ENCODE results near the gene SOAT2. TPM values are rescaled to one million over a fixed set of nuclear protein-coding genes. Genes with fewer than 3 reads are reported as not detected.

The SOAT2 gene
- total and polyA plus RNA-seq, 2 of the 4 experiments (the other 2 are of a cell fraction), result 0.18 to 0.39 TPM

DNA sequence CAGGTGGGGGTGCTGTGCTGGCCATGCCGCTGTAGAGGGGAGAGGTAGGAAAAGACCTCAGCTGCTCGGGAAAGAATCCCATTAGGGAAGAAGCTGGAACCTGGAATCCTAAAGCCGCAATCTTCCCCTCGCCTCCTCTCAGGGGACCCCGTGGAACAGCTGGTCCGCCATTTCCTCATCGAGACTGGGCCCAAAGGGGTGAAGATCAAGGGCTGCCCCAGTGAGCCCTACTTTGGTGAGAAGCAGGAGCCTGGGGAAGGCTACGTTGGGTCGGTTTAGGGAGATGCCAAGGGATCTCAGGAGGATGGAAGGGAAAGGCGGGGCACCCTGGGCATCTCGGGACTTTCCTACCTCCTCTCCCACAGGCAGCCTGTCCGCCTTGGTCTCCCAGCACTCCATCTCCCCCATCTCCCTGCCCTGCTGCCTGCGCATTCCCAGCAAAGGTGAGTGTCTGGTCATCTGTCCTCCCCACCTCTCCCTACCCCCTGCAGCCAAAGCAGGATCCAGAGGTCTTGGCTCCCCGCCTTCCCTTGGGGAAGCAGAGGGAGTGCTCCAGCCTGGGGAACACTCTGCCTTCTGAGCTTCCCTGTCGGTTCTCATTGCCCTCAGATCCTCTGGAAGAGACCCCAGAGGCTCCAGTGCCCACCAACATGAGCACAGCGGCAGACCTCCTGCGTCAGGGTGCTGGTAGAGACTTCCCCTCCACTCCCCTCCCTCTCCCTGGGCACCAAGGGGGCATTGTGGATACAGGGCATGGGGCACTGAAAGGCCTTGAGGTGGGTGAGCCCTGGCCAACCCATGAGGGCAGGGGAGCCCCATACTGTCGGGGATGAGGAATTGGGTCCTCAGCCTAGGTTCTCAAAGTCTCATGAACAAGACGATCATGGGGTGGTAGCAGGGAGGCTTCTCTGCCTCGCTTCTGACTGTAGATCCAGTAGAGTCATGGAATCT lies 41.0 kb upstream of the SOAT2 start:
- Histone ChIP-seq H3K79me1 (ENCODE audit: low read depth in 1 of 2, low read length in 2 of 2) (peaks cover 0 to 49% of the 10 kb centered on the region in 2 experiments; a peak in 2 of 4 replicates), H2BK20ac (ENCODE audit: low read depth, low read length) (no peak overlapping the region), H2AK9ac (replicated peaks; ENCODE audit: low read depth, low read length, poor library complexity) (no peak overlapping the region), H3K56ac (ENCODE audit: extremely low read depth, insufficient read depth, low read length) (no peak overlapping the region), H3K9me1 (ENCODE audit: insufficient read depth, low read length) (peaks cover 5% of the 10 kb centered on the region; the same call in 1 of the 2 replicates), H3K4me1 (ENCODE audit: control insufficient read depth, insufficient read depth, low read length) (peaks cover 24% of the 10 kb centered on the region), H4K5ac (ENCODE audit: low read depth, low read length) (no peak overlapping the region; the same call in 1 of the 2 replicates), H3K4me3 (ENCODE audit: insufficient read depth, low read depth, low read length) (no peak overlapping the region), H2AFZ (replicated peaks; ENCODE audit: low read length, poor library complexity) (no peak overlapping the region), H3K18ac (ENCODE audit: low read depth, low read length) (no peak overlapping the region), H3K9ac (ENCODE audit: low read depth, low read length) (no peak overlapping the region), H3K4ac (ENCODE audit: low read depth, low read length) (no peak overlapping the region), H2AK5ac (ENCODE audit: low read depth, low read length) (no peak overlapping the region; the same call in 1 of the 2 replicates), H4K8ac (ENCODE audit: low read depth in 2 of 2, low read length in 2 of 2) (no peak overlapping the region), H2BK15ac (ENCODE audit: low read depth, low read length) (no peak overlapping the region), H3K4me2 (ENCODE audit: low read depth, low read length) (no peak overlapping the region), H4K91ac (ENCODE audit: insufficient read depth, low read depth, low read length) (no peak overlapping the region), H3K27me3 (ENCODE audit: control insufficient read depth, insufficient read depth, low read length) (no peaks in the 10 kb centered on the region), H3K14ac (replicated peaks; ENCODE audit: low read depth, low read length) (no peak overlapping the region), H4K20me1 (ENCODE audit: insufficient read depth, low read length) (peaks cover 9% of the 10 kb centered on the region), H2BK120ac (ENCODE audit: low read depth, low read length) (no peak overlapping the region), H3K36me3 (ENCODE audit: control insufficient read depth, insufficient read depth, low read length) (peaks cover 78% of the 10 kb centered on the region), H3K9me3 (ENCODE audit: control insufficient read depth, insufficient read depth, low read length) (no peaks in the 10 kb centered on the region), H3K27ac (ENCODE audit: insufficient read depth, low read length) (peak overlapping the region; percentile 4; the same call in 1 of the 2 replicates), H3K23ac (ENCODE audit: low read depth, low read length) (no peak overlapping the region), H2BK5ac (ENCODE audit: low read depth, low read length, poor library complexity, severe bottlenecking) (no peak overlapping the region)
- POLR2A ChIA-PET (ENCODE audit: unreplicated experiment), result interaction anchor here (1.1 to 1.4 kb wide), 2 partner anchors 9 to 11 kb away, joined by 3 read pairs; no protein-coding TSS in a partner anchor
- ATAC-seq (ENCODE audit: low read depth), result no peak
- dilution Hi-C loops (cut with HindIII; ENCODE audit: low sequenced_read_pairs, unreplicated experiment), result no loop called here
- no peak for DNase-seq
- CTCF ChIA-PET, result interaction anchor here (1.3 to 1.4 kb wide), 2 partner anchors 15 to 39 kb away, joined by 3 read pairs; no protein-coding TSS in a partner anchor
- WGBS, 2 experiments (ENCODE audit: extremely low coverage in 2 of 2, insufficient read length in 1 of 2), result 100% methylated on average over 2 of the region's 20 CpGs; no CpG with 5 or more reads in 1 of the 2 experiments
- no TSS peak for BruUV-seq (replicated peaks)
- in situ Hi-C loops (cut with MboI; ENCODE audit: low sequenced_read_pairs), result no loop called here
- intact Hi-C loops (cut with micrococcal nuclease), result no loop called here
- TF ChIP-seq POLR2A (IDR thresholded peaks at IDR 0.05; ENCODE audit: low read depth, low read length), result no peak; the same call in 1 of the 2 replicates
- TF ChIP-seq USF2 (IDR thresholded peaks at IDR 0.05; ENCODE audit: low read depth, low read length), result no peak
- TF ChIP-seq SMC3 (IDR thresholded peaks at IDR 0.05; ENCODE audit: low read depth, low read length), result no peak
- TF ChIP-seq BHLHE40 (IDR thresholded peaks at IDR 0.05; ENCODE audit: low read depth, low read length), result no peak
- TF ChIP-seq CHD1 (IDR thresholded peaks at IDR 0.05; ENCODE audit: low read depth, low read length), result no peak
- TF ChIP-seq FOS (IDR thresholded peaks at IDR 0.05; ENCODE audit: low read depth, low read length), result no peak
- TF ChIP-seq MXI1 (IDR thresholded peaks at IDR 0.05; ENCODE audit: borderline replicate concordance, low read depth, low read length), result no peak
- TF ChIP-seq MAZ (IDR thresholded peaks at IDR 0.05; ENCODE audit: borderline replicate concordance, low read depth, low read length), result no peak
- TF ChIP-seq NFE2L2 (IDR thresholded peaks at IDR 0.05; ENCODE audit: low read depth, low read length), result no peak
- TF ChIP-seq, protein P1, sequence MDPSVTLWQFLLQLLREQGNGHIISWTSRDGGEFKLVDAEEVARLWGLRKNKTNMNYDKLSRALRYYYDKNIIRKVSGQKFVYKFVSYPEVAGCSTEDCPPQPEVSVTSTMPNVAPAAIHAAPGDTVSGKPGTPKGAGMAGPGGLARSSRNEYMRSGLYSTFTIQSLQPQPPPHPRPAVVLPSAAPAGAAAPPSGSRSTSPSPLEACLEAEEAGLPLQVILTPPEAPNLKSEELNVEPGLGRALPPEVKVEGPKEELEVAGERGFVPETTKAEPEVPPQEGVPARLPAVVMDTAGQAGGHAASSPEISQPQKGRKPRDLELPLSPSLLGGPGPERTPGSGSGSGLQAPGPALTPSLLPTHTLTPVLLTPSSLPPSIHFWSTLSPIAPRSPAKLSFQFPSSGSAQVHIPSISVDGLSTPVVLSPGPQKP (IDR thresholded peaks at IDR 0.05; ENCODE audit: borderline replicate concordance, low read depth, low read length), result no peak
- no peak for TF ChIP-seq CEBPB (IDR thresholded peaks at IDR 0.05; ENCODE audit: low read depth, low read length)
- TF ChIP-seq CTCF (conservative IDR thresholded peaks at IDR 0.05; ENCODE audit: low read depth, low read length), result no peak
- TF ChIP-seq RFX5 (IDR thresholded peaks at IDR 0.05; ENCODE audit: low read depth, low read length), result no peak
